NB4 (cell line): ENCODE data around the gene AIFM2.

ENCODE experiments used
- DNase-seq: peaks from one replicate; pipeline ENCODE4 v3.0.0; 2010; ENCODE audit warnings: low read depth
- H3K4me3 ChIP-seq: one replicate; pipeline ENCODE4 v1.5.1; 2011; ENCODE audit warnings: mild to moderate bottlenecking, low read depth, low read length, moderate library complexity
- MYC ChIP-seq: IDR thresholded peaks from 2 replicates; pipeline ENCODE4 v1.6.1; 2011; ENCODE audit warnings: low read depth, low read length
- POLR2A ChIP-seq: IDR thresholded peaks from 2 replicates; pipeline ENCODE4 v1.6.1; 2011; ENCODE audit warnings: mild to moderate bottlenecking; ENCODE audit not compliant: insufficient read length; ENCODE audit errors: extremely low read depth
- TF ChIP-seq, protein P1 (sequence below): IDR thresholded peaks from 2 replicates; pipeline ENCODE4 v1.6.1; 2011; ENCODE audit warnings: low read depth, low read length
- TF ChIP-seq, protein P2 (sequence below): IDR thresholded peaks from one replicate; pipeline ENCODE4 v1.5.1; 2012; ENCODE audit warnings: low read depth, low read length

Gene AIFM2

DNA sequence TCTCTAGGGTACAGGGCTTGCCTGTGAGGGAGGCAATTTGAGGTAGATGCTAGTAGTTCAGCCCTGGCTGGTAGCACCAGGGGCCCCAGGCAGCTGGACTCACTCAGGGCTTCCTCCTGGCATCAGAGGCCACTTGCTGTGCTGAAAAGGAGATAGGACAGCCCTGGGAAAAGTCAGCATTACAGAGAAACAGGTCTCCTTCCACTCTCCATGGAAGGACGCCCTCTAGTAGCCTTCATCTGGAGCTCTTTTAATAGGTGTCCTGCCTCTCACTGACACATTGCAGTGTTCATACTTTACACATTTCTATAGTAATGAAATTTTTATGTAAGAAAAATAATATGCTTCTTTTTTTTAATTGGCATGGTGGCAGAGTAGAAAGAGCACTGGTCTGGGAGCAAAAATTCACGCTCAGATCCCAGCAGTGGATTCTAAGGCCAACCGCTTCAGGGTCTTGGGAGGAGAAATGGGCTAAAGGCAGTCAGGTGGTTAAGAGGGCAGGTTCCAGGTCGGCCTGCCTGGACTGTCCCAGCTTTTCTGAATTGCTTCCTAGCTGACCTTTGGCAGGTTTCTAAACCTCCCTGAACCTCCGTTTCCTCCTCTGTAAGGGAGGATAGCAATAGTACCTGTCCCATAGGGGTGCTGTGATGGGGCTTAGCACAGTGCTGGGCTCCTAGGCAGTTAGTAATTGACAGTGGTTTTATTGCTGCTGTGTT, 35.8 kb downstream of the AIFM2 start:
- H3K4me3 ChIP-seq: no peak overlapping the region
- no peak for DNase-seq
- TF ChIP-seq MYC: no peak

DNA sequence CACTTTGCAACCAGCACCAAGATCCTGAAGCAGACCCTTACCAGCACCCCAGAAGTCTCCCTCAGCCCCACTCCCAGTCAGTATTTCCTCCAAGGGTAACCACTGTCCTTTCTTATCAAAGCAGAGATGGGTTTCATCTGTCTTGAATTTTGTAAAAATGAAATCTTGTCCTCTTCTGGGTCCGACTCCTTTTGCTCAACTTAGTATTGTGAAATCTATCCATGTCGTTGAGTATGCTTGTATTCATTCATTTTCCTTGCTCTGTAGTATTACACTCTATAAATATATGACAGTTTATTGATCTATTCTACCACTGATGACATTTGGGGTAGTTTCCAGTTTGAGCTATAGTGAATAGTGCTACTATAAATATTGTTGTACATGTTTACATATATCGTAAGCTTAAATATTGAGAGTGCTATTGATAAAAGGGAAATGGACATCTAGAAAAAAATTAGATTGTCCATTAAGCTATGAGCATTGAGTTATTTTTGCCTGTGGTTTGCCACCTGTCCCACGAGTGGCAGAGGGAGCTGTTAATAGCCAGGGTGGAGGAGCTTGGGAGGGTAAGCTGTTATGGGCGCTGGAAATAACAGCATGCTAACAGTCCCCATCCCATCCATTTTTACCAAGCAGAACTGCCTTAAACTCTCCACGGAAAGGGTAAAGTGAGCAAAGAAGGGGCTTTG, 36.5 kb downstream of the AIFM2 start:
- DNase-seq: no peak
- H3K4me3 ChIP-seq: no peak overlapping the region
- TF ChIP-seq, protein P1, sequence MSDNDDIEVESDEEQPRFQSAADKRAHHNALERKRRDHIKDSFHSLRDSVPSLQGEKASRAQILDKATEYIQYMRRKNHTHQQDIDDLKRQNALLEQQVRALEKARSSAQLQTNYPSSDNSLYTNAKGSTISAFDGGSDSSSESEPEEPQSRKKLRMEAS: no peak
- TF ChIP-seq, protein P2, sequence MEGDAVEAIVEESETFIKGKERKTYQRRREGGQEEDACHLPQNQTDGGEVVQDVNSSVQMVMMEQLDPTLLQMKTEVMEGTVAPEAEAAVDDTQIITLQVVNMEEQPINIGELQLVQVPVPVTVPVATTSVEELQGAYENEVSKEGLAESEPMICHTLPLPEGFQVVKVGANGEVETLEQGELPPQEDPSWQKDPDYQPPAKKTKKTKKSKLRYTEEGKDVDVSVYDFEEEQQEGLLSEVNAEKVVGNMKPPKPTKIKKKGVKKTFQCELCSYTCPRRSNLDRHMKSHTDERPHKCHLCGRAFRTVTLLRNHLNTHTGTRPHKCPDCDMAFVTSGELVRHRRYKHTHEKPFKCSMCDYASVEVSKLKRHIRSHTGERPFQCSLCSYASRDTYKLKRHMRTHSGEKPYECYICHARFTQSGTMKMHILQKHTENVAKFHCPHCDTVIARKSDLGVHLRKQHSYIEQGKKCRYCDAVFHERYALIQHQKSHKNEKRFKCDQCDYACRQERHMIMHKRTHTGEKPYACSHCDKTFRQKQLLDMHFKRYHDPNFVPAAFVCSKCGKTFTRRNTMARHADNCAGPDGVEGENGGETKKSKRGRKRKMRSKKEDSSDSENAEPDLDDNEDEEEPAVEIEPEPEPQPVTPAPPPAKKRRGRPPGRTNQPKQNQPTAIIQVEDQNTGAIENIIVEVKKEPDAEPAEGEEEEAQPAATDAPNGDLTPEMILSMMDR: no peak
- TF ChIP-seq POLR2A: no peak
- no peak for TF ChIP-seq MYC

DNA sequence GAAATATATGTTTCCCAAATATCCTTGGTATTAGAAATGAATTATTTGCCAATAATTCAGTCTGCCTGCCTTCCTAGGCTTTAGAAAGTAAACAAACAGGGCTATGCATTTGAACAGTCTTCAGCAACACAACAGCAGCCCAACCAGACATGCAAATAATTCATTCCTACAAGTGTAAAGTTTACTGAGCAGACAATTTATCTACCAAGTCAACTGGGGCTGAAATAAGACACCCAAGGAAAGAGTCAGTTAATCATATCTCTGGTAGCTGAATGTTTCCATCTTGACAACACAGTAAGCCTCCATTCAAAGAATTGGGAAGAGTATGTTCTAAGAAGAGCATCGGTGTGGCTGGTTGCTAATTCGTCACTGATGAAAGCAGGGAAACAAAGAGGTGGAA, 38.4 kb downstream of the AIFM2 start:
- DNase-seq: no peak
- H3K4me3 ChIP-seq: no peak overlapping the region
- TF ChIP-seq, protein P2: no peak
- TF ChIP-seq, protein P1: no peak
- TF ChIP-seq POLR2A (no peak), MYC (no peak)

DNA sequence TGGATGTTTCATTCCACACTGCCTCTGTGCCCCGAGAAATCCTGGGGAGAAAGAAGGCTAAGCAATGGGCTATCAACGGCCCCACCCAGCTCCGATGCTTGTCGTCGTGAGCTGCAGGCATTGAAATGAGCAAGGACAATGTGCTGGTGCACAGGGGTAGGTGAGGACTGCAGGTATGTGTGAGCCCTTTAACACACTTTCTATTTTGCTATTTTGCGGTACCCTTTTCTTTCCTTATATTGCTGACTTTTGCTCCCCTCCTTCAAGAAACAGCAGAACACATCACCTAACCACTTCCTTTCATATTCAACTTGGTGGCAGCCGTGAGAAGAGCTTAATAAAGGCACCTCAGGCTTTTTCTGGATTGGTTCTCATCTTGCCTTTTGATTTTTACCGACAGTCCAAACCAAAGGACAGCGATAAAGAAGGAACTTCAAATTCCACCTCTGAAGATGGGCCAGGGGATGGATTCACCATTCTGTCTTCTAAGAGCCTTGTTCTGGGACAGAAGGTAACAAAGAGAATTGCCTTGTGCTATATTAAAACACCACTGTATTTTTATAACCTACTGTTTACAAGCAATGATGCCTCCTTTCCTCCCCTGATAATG, 39.2 kb downstream of the AIFM2 start:
- no peak overlapping the region for H3K4me3 ChIP-seq
- TF ChIP-seq, protein P1: no peak
- TF ChIP-seq MYC (no peak), POLR2A (no peak)
- TF ChIP-seq, protein P2: no peak
- DNase-seq: no peak

DNA sequence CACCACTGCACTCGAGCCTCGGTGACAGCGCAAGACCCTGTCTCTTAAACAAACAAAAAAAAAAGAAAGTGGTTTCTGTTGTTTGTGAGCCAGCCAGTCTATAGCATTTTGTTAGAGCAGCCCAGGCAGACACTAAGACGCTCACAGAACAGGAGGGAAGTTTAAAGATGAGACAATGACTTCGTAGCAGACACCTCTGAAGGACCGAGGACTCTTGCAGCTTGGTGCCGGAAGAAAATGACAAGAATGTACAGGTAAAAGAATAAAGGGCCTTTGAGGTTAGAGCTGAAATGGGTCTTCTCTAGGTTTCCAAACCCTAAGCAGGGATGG, 40.3 kb downstream of the AIFM2 start:
- TF ChIP-seq, protein P1: no peak
- no peak for TF ChIP-seq POLR2A
- TF ChIP-seq, protein P2: no peak
- TF ChIP-seq MYC: no peak
- DNase-seq: no peak
- no peak overlapping the region for H3K4me3 ChIP-seq

DNA sequence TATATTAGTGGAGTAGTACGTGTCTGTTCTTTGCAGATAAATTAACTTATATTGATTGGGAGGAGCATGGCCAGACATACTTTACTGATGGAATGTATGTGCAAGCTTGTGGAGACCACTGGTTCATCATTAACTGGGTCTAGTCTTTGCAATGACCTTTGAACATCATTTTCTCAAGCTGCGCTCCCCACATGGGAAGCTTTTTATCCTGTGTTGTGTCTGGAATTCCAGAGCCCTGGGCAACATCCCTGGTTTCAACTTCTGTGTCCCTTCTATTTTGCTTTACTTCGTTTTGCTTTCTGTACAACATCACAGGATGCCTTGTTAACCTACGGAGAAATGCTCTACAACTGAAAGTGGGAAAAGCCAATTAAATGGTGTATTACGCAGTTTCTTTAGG, 41.7 kb downstream of the AIFM2 start:
- no peak for DNase-seq

More for the DNA sequence above, 41.7 kb downstream of the AIFM2 start:
- H3K4me3 ChIP-seq: no peak overlapping the region
- TF ChIP-seq, protein P1: no peak
